Kidney (tissue), 14 donors: ENCODE data around the gene MTFP1. TPM values are rescaled to one million over a fixed set of nuclear protein-coding genes. Genes with fewer than 3 reads are reported as not detected.
A peak's percentile ranks its signal among the peaks of the same experiment; 100 is the strongest.

Experiments
- DNase-seq, 5 donors: peaks; one replicate each; pipeline ENCODE4 v3.0.0-alpha.2; 2013 to 2020
- FAIRE-seq: peaks from 2 replicates; lab custom pipeline; 2012; peaks lifted over from hg19 to GRCh38; lab: Jason Lieb, UNC
- H3K27ac ChIP-seq, 2 donors: one replicate each; pipeline ENCODE4 v1.7.0; 2013; ENCODE audit warnings: low read depth in 2 of 2, low read length in 2 of 2, inconsistent platforms in 1 of 2
- H3K27me3 ChIP-seq: one replicate; pipeline ENCODE4 v1.7.1; 2013; ENCODE audit warnings: low read length, inconsistent platforms; ENCODE audit not compliant: control insufficient read depth, insufficient read depth
- H3K36me3 ChIP-seq, 3 donors: one replicate each; pipeline versions ENCODE4 v1.7.0 to v1.7.1; 2013; ENCODE audit warnings: low read length in 3 of 3, control low read depth in 1 of 3, inconsistent platforms in 1 of 3; ENCODE audit not compliant: insufficient read depth in 3 of 3, control insufficient read depth in 2 of 3
- H3K4me1 ChIP-seq, 3 donors: one replicate each; pipeline versions ENCODE4 v1.7.0 to v1.7.1; 2013; ENCODE audit warnings: low read length in 3 of 3, inconsistent platforms in 1 of 3, low read depth in 1 of 3; ENCODE audit not compliant: control insufficient read depth in 2 of 3, insufficient read depth in 2 of 3
- H3K4me3 ChIP-seq, 3 donors: one replicate each; pipeline versions ENCODE4 v1.7.0 to v1.8.1; 2013; ENCODE audit warnings: low read length in 3 of 3, control low read depth in 1 of 3, inconsistent platforms in 1 of 3
- H3K9ac ChIP-seq, 3 donors: one replicate each; pipeline versions ENCODE4 v1.7.0 to v1.7.1; 2013; ENCODE audit warnings: low read length in 3 of 3, control low read depth in 1 of 3, inconsistent platforms in 1 of 3
- H3K9me3 ChIP-seq, 3 donors: one replicate each; pipeline versions ENCODE4 v1.7.0 to v1.7.1; 2013; ENCODE audit warnings: low read length in 3 of 3, control low read depth in 1 of 3, inconsistent platforms in 1 of 3; ENCODE audit not compliant: control insufficient read depth in 2 of 3, insufficient read depth in 1 of 3
- intact Hi-C: fragments of 100-400 bp; cut with DNase I; formaldehyde crosslinking; loops from one replicate; pipeline ENCODE4 v1.11.1; 2022
- polyA plus RNA-seq: library from polyadenylated mRNA; stranded (reverse); fragments of 350-450 nt; fragmentation: Illumina TruSeq; extraction: RNeasy Lipid Tissue Mini Kit (QIAGEN cat#74804); gene quantifications from one replicate; pipeline ENCODE4 v1.2.3, GENCODE V29; 2014; ENCODE audit warnings: low read depth, low replicate concordance; ENCODE audit not compliant: insufficient read depth
- total RNA-seq: library from RNA; stranded (reverse); fragmentation: NEBNext Ultra II Directional; extraction: Animal tissue kit (Norgen Biotek cat#: 25700); gene quantifications from one replicate; pipeline ENCODE4 v1.2.1, GENCODE V29; 2021
- TF ChIP-seq, protein P1 (sequence below): IDR thresholded peaks from 3 replicates; pipeline ENCODE4 v1.5.1; 2012; ENCODE audit warnings: mild to moderate bottlenecking, moderate library complexity, borderline replicate concordance; ENCODE audit not compliant: insufficient read depth; ENCODE audit errors: extremely low read depth
- donor health status: control.
- donor health status: control.
- donor health status: control.
- donor health status: control.
- donor health status: control.
- donor health status: DM: yes; HTN: yes; CAD: no.
- donor health status: Normal renal cell carcinoma (clear cell type).

The MTFP1 gene
- total and polyA plus RNA-seq, 2 donors from 2014 or later, result 8.1 to 82.6 TPM

DNA sequence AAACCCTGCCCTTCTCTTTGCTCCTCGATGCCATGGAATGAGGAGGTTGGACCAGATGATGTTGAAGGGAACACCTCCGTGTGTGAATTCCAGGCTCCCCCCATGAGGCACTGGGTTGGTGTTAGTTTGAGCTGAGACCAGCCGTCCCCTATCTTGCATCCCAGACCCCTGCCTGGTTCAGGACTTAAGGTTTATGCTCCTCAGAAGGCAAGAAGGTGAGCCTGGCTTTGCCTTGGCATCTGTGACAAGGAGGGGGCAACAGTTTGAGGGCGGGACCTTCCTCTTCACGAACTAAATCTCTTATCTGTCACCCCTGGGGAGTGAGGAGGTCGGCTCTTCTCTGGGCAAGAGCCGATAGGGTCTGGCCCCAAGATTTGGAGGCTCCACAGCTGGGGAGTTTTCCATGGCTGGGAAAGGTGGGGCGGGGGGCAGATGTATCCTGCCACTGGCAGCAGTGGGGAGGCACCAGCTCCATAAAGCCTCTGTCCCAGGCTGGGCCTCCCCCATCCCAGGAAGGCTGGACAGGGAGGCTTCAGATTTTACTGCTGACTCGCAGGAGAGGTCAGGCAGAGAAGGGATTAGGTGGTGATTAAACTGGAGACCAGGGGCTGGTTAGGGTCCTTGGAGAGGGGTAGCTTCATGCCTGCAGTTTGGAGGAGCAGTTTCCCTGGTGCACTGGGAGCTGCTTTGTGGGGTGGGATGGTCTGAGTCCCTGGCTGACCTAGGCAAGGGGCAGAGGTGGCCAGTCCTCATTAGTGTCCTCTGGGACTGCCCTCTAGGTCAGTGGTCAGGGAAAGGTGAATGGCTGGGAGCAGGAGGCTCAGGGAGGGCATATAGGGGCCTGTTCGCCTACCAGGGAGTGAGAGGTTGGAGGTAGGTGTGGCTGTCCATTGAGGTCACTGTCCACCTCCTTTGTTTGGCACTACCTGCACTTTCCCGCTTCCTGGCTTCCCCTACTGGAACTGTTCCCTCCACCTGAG lies 27.6 kb upstream of the MTFP1 start:
- intact Hi-C loops, result no loop called here
- DNase-seq, result peak in 2 of 5 donors; percentile 50 to 57
- Histone ChIP-seq H3K27me3 (no peaks in the 10 kb centered on the region), H3K4me1 (peaks cover 0 to 19% (median 9%) of the 10 kb centered on the region in 3 donors), H3K9me3 (no peaks in the 10 kb centered on the region), H3K36me3 (no peaks in the 10 kb centered on the region), H3K9ac (peak overlapping the region in 2 of 3 donors; percentile 19 to 58), H3K4me3 (peak overlapping the region in 2 of 3 donors; percentile 41 to 62), H3K27ac (no peak overlapping the region)
- FAIRE-seq, result no peak
- TF ChIP-seq, protein P1, sequence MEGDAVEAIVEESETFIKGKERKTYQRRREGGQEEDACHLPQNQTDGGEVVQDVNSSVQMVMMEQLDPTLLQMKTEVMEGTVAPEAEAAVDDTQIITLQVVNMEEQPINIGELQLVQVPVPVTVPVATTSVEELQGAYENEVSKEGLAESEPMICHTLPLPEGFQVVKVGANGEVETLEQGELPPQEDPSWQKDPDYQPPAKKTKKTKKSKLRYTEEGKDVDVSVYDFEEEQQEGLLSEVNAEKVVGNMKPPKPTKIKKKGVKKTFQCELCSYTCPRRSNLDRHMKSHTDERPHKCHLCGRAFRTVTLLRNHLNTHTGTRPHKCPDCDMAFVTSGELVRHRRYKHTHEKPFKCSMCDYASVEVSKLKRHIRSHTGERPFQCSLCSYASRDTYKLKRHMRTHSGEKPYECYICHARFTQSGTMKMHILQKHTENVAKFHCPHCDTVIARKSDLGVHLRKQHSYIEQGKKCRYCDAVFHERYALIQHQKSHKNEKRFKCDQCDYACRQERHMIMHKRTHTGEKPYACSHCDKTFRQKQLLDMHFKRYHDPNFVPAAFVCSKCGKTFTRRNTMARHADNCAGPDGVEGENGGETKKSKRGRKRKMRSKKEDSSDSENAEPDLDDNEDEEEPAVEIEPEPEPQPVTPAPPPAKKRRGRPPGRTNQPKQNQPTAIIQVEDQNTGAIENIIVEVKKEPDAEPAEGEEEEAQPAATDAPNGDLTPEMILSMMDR, result no peak

DNA sequence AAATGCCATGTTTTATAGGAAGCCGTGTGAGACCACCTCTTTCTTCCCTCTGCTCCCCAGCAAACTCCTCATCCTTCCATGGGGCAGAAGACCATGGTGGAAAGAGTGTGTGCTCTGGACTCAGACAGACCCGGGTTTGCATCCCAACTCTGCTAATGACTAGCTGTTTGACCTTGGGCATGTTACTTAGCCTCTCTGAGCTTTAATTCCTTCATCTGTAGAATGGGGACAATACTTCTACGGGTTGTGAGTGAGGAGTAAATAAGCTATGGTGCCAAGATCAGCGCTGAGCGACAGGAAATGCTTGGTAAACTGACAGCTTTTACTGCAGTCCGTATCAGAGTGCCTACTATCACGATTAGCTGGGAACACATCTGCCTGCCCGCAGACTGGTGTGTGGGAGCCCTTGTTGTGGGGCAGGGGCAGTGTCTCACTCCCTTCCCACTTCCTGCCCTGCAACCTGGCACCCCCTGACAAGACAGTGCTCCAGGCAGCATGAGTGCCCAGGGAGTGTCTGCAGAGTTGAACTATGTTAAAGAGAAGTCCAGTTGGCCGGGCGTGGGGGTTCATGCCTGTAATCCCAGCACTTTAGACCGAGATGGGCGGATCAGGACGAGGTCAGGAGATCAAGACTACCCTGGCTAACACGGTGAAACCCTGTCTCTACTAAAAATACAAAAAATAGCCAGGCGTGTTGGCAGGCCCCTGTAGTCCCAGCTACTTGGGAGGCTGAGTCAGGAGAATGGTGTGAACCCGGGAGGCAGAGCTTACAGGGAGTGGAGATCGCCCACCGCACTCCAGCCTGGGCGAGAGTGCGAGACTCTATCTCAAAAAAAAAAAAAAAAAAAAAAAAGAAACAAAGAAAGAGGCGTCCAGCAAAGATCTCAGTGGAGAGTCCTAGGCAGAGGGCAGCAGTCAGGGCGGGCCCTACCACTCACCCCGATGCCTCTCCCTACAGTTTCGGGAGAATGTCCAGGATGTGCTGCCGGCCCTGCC lies 26.6 kb upstream of the MTFP1 start:
- no peaks in the 10 kb centered on the region for H3K36me3 ChIP-seq
- H3K4me3 ChIP-seq, result no peak overlapping the region
- H3K27me3 ChIP-seq, result no peaks in the 10 kb centered on the region
- H3K9ac ChIP-seq, result no peak overlapping the region
- no peaks in the 10 kb centered on the region for H3K9me3 ChIP-seq
- intact Hi-C loops, result no loop called here
- no peak overlapping the region for H3K27ac ChIP-seq
- no peak for DNase-seq
- FAIRE-seq, result no peak
- TF ChIP-seq, protein P1, result no peak
- peaks cover 0 to 14% (median 9%) of the 10 kb centered on the region in 3 donors for H3K4me1 ChIP-seq

DNA sequence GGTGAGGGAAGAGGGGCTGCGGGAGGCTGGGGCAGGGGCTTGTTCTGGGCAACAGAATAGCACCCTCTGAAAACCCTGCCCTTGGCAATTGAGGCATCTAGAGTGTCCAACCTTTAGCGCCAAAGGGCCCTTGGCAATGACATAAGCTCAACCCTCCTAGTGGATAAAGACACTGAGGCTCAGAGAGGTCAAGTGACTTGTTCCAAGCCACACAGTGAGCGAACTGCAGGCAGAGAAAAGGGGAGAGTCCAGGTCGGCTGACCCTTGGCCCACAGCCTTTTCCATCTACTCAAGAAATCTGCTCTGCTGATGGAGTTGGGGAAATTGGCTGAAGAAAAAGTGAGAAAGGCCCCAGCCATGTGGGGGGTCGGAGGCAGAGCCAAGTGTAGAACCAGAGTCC lies 25.9 kb upstream of the MTFP1 start:
- H3K9me3 ChIP-seq, result no peaks in the 10 kb centered on the region
- H3K27me3 ChIP-seq, result no peaks in the 10 kb centered on the region
- no peak for DNase-seq
- H3K9ac ChIP-seq, result no peak overlapping the region
- no peak overlapping the region for H3K4me3 ChIP-seq
- peaks cover 0 to 14% (median 9%) of the 10 kb centered on the region in 3 donors for H3K4me1 ChIP-seq
- H3K36me3 ChIP-seq, result no peaks in the 10 kb centered on the region
- intact Hi-C loops, result no loop called here
- FAIRE-seq, result no peak
- no peak overlapping the region for H3K27ac ChIP-seq
- TF ChIP-seq, protein P1, result no peak
